Purkinje cell (primary cell): ENCODE data around the gene RAB1A. TPM values are rescaled to one million over a fixed set of nuclear protein-coding genes. Genes with fewer than 3 reads are reported as not detected.

Experiments used
- polyA plus RNA-seq: library from polyadenylated mRNA; unstranded; fragments of >200 nt; fragmentation: Nextera tagmentation; gene quantifications from 2 replicates; pipeline ENCODE4 v1.2.1, GENCODE V29; 2014

The RAB1A gene
- polyA plus RNA-seq = 233 and 252 TPM in 2 replicates

GRCh38 chr2:65129826-65130663 is at the start of gene RAB1A:
Gene RAB1A, minus strand, starts transcription at chr2:65130106. Its CDS starts 191 bp downstream, at chr2:65129915.

GRCh38 chr2:65056215-65057053 is 73.5 kb downstream of the RAB1A start, which contains the start of gene CEP68:
Gene CEP68, plus strand, starts transcription at chr2:65056416. Its CDS starts 13,029 bp downstream, at chr2:65069445.

Other genes starting within 250 kb of the RAB1A start
- gene SLC1A4, start 140.7 kb downstream of the RAB1A start, polyA plus RNA-seq = 8.8 and 11.3 TPM in 2 replicates
- 9.9 and 12.9 TPM in 2 replicates for gene CEP68, start 73.7 kb downstream of the RAB1A start, polyA plus RNA-seq
- gene ACTR2, start 97.7 kb upstream of the RAB1A start, polyA plus RNA-seq = 101 and 117 TPM in 2 replicates